HepG2 (cell line): Measurements from ENCODE around the gene SMAD3. TPM values are rescaled to one million over a fixed set of nuclear protein-coding genes. Genes with fewer than 3 reads are reported as not detected.

ENCODE experiments used
- ARID2 ChIP-seq: sonication (generic); formaldehyde crosslinking; IDR thresholded peaks from 2 replicates; pipeline ENCODE4 v1.8.1; 2022; ENCODE audit warnings: mild to moderate bottlenecking, missing genetic modification reagents, borderline replicate concordance
- FOXA1 ChIP-seq, 2 experiments: fragments of 450-650 bp in 1 of 2; sonication (generic) in 1 of 2; formaldehyde crosslinking in 1 of 2; IDR thresholded peaks; 2 replicates each; pipeline versions ENCODE4 v1.4.0 to v1.6.1; 2016 to 2020; ENCODE audit warnings: missing genetic modification reagents in 1 of 2
- MBNL3 ChIP-seq: fragments of 250-450 bp; sonication (Bioruptor Pico); conservative IDR thresholded peaks from 2 replicates; pipeline ENCODE4 v1.8.0; 2022; ENCODE audit warnings: mild to moderate bottlenecking, inconsistent platforms
- NCOA2 ChIP-seq: sonication (generic); formaldehyde crosslinking; IDR thresholded peaks from 2 replicates; pipeline ENCODE4 v1.8.0; 2022; ENCODE audit warnings: inconsistent platforms
- POLR2G ChIP-seq: fragments of 200-400 bp; formaldehyde crosslinking; IDR thresholded peaks from 2 replicates; pipeline ENCODE4 v1.6.1; 2018; ENCODE audit warnings: mild to moderate bottlenecking, low read depth, low read length, moderate library complexity
- SETDB1 ChIP-seq: sonication (generic); formaldehyde crosslinking; IDR thresholded peaks from 2 replicates; pipeline ENCODE4 v1.5.1; 2020; ENCODE audit warnings: missing genetic modification reagents, mild to moderate bottlenecking, borderline replicate concordance
- STAG1 ChIP-seq: sonication (generic); formaldehyde crosslinking; IDR thresholded peaks from 2 replicates; pipeline ENCODE4 v1.4.0; 2020; ENCODE audit warnings: missing genetic modification reagents
- TP53 ChIP-seq: sonication (generic); formaldehyde crosslinking; conservative IDR thresholded peaks from 2 replicates; pipeline ENCODE4 v1.4.0; 2020; ENCODE audit warnings: missing genetic modification reagents
- ZBTB20 ChIP-seq: sonication (generic); formaldehyde crosslinking; IDR thresholded peaks from 2 replicates; pipeline ENCODE4 v1.8.1; 2023; ENCODE audit warnings: missing genetic modification reagents, low read depth, mild to moderate bottlenecking, borderline replicate concordance
- ZKSCAN5 ChIP-seq: sonication (generic); formaldehyde crosslinking; IDR thresholded peaks from 2 replicates; pipeline ENCODE4 v1.5.1; 2020; ENCODE audit warnings: mild to moderate bottlenecking, missing genetic modification reagents
- ZNF20 ChIP-seq: sonication (generic); formaldehyde crosslinking; IDR thresholded peaks from 2 replicates; pipeline ENCODE4 v1.4.0; 2020; ENCODE audit warnings: mild to moderate bottlenecking, moderate library complexity, missing genetic modification reagents
- ZNF292 ChIP-seq: sonication (generic); formaldehyde crosslinking; IDR thresholded peaks from 2 replicates; pipeline ENCODE4 v1.8.1; 2022; ENCODE audit warnings: mild to moderate bottlenecking, low read depth, missing genetic modification reagents, borderline replicate concordance
- ZNF3 ChIP-seq: IDR thresholded peaks from 2 replicates; pipeline ENCODE4 v1.7.0; 2017; ENCODE audit warnings: inconsistent platforms
- ZNF546 ChIP-seq: sonication (generic); formaldehyde crosslinking; conservative IDR thresholded peaks from 2 replicates; pipeline ENCODE4 v1.8.1; 2023; ENCODE audit warnings: mild to moderate bottlenecking, missing genetic modification reagents
- ZNF672 ChIP-seq: sonication (generic); formaldehyde crosslinking; IDR thresholded peaks from 2 replicates; pipeline ENCODE4 v1.8.1; 2022; ENCODE audit warnings: missing genetic modification reagents
- polyA plus RNA-seq, 8 experiments: library from polyadenylated mRNA; depleted of rRNA in 3 of 8; stranded (reverse) in 7 of 8; unstranded in 1 of 8; fragments of >200 nt; fragmentation: Illumina TruSeq in 4 of 8; extraction: Trizol in 4 of 8; gene quantifications; 2 replicates each; pipeline versions ENCODE4 v1.2.1 to v1.2.3, GENCODE V29; 2011 to 2016; ENCODE audit warnings: low read depth in 4 of 8, missing spikeins in 1 of 8, mixed read lengths in 1 of 8; ENCODE audit not compliant: insufficient read depth in 1 of 8
- total RNA-seq, 5 experiments: library from RNA; depleted of rRNA; stranded (reverse); fragments of >200 nt; fragmentation: Illumina TruSeq; extraction: Trizol; gene quantifications; 2 replicates each; pipeline ENCODE4 v1.2.3, GENCODE V29; 2016; ENCODE audit warnings: low read depth in 1 of 5
- TF ChIP-seq, protein P1 (sequence below): sonication (generic); formaldehyde crosslinking; IDR thresholded peaks from 2 replicates; pipeline ENCODE4 v1.5.0; 2020; ENCODE audit warnings: mild to moderate bottlenecking, missing genetic modification reagents
- TF ChIP-seq, protein P2 (sequence below): IDR thresholded peaks from 2 replicates; pipeline ENCODE4 v1.6.1; 2018; ENCODE audit warnings: missing genetic modification reagents
- TF ChIP-seq, protein P3 (sequence below): sonication (generic); formaldehyde crosslinking; conservative IDR thresholded peaks from 2 replicates; pipeline ENCODE4 v1.4.0; 2020; ENCODE audit warnings: missing genetic modification reagents
- TF ChIP-seq, protein P4 (sequence below): sonication (generic); formaldehyde crosslinking; IDR thresholded peaks from 2 replicates; pipeline ENCODE4 v1.4.0; 2020; ENCODE audit warnings: mild to moderate bottlenecking, missing genetic modification reagents
- TF ChIP-seq, protein P5 (sequence below): IDR thresholded peaks from 2 replicates; pipeline ENCODE4 v1.6.1; 2016

SMAD3 gene
- total and polyA plus RNA-seq, 2 of the 13 experiments (the other 11 are each of a cell fraction or from before 2014, with no cell fraction given): 8.6 to 56.3 TPM

DNA sequence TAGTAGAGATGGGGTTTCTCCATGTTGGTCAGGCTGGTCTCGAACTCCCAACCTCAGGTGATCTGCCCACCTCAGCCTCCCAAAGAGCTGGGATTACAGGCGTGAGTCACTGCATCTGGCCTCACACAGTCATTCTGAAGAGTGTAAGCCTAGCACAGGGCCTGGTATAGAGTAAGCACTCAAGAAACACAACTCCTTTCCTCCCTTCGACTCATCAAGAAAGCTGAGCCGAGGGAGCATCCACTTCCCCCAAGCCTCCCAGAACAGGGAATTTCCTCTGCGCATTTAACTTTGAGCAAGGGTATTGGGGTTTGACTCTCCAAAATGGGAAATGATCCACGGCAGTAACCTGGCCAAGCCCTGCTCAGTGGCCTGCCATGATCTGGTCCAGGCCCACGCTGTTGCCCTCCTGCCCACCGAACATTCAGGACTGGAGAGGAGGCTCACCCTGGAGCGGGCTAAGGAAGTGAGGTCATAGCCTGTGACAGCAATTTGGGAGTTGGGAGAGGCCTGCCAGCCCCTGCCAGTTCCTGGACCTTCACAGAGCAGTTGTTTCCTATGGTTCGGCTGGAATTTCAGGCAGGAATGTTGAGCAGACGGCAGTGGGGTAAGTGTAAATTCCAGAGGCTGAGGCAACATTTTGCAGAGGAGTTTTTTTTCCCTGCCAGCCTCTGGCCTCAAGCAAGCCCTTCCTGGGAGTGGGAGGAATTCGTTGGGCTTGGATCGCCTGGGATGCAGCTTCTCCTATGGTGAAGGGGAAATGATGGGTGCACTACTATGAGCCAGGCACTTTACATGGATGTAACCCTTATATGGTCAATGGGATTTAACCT is 21.2 kb upstream of the SMAD3 start (continued):
- no peak for TF ChIP-seq STAG1 (CRISPR knock-in tag)
- no peak for TF ChIP-seq MBNL3 (CRISPR knock-in tag)
- TF ChIP-seq ZNF672 (CRISPR knock-in tag): no peak
- no peak for TF ChIP-seq SETDB1
- TF ChIP-seq ZNF546: no peak
- no peak for TF ChIP-seq ZKSCAN5 (CRISPR knock-in tag)
- TF ChIP-seq, protein P1, sequence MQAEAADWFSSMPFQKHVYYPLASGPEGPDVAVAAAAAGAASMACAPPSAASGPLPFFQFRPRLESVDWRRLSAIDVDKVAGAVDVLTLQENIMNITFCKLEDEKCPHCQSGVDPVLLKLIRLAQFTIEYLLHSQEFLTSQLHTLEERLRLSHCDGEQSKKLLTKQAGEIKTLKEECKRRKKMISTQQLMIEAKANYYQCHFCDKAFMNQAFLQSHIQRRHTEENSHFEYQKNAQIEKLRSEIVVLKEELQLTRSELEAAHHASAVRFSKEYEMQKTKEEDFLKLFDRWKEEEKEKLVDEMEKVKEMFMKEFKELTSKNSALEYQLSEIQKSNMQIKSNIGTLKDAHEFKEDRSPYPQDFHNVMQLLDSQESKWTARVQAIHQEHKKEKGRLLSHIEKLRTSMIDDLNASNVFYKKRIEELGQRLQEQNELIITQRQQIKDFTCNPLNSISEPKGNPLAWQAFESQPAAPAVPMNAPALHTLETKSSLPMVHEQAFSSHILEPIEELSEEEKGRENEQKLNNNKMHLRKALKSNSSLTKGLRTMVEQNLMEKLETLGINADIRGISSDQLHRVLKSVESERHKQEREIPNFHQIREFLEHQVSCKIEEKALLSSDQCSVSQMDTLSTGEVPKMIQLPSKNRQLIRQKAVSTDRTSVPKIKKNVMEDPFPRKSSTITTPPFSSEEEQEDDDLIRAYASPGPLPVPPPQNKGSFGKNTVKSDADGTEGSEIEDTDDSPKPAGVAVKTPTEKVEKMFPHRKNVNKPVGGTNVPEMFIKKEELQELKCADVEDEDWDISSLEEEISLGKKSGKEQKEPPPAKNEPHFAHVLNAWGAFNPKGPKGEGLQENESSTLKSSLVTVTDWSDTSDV (CRISPR knock-in tag): no peak
- peak; percentile 26; the same call in 1 of the 2 replicates for TF ChIP-seq ARID2 (CRISPR knock-in tag)
- TF ChIP-seq NCOA2 (CRISPR knock-in tag): peak; percentile 42
- no peak for TF ChIP-seq TP53 (CRISPR knock-in tag)
- TF ChIP-seq, protein P2, sequence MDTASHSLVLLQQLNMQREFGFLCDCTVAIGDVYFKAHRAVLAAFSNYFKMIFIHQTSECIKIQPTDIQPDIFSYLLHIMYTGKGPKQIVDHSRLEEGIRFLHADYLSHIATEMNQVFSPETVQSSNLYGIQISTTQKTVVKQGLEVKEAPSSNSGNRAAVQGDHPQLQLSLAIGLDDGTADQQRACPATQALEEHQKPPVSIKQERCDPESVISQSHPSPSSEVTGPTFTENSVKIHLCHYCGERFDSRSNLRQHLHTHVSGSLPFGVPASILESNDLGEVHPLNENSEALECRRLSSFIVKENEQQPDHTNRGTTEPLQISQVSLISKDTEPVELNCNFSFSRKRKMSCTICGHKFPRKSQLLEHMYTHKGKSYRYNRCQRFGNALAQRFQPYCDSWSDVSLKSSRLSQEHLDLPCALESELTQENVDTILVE (CRISPR knock-in tag): no peak
- no peak for TF ChIP-seq ZBTB20 (CRISPR knock-in tag)
- TF ChIP-seq, protein P3, sequence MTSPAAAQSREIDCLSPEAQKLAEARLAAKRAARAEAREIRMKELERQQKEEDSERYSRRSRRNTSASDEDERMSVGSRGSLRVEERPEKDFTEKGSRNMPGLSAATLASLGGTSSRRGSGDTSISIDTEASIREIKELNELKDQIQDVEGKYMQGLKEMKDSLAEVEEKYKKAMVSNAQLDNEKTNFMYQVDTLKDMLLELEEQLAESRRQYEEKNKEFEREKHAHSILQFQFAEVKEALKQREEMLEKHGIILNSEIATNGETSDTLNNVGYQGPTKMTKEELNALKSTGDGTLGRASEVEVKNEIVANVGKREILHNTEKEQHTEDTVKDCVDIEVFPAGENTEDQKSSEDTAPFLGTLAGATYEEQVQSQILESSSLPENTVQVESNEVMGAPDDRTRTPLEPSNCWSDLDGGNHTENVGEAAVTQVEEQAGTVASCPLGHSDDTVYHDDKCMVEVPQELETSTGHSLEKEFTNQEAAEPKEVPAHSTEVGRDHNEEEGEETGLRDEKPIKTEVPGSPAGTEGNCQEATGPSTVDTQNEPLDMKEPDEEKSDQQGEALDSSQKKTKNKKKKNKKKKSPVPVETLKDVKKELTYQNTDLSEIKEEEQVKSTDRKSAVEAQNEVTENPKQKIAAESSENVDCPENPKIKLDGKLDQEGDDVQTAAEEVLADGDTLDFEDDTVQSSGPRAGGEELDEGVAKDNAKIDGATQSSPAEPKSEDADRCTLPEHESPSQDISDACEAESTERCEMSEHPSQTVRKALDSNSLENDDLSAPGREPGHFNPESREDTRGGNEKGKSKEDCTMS (CRISPR knock-in tag): no peak
- no peak for TF ChIP-seq FOXA1 (IDR thresholded peaks at IDR 0.05)
- 0 out of 2 replicates have a peak, but pooled peaks have one; percentile 12 for TF ChIP-seq FOXA1 (CRISPR knock-in tag; IDR thresholded peaks at IDR 0.05)
- no peak for TF ChIP-seq POLR2G
- 0 out of 2 replicates have a peak, but pooled peaks have one; percentile 31 for TF ChIP-seq ZNF292 (CRISPR knock-in tag)
- no peak for TF ChIP-seq ZNF20
- TF ChIP-seq, protein P4, sequence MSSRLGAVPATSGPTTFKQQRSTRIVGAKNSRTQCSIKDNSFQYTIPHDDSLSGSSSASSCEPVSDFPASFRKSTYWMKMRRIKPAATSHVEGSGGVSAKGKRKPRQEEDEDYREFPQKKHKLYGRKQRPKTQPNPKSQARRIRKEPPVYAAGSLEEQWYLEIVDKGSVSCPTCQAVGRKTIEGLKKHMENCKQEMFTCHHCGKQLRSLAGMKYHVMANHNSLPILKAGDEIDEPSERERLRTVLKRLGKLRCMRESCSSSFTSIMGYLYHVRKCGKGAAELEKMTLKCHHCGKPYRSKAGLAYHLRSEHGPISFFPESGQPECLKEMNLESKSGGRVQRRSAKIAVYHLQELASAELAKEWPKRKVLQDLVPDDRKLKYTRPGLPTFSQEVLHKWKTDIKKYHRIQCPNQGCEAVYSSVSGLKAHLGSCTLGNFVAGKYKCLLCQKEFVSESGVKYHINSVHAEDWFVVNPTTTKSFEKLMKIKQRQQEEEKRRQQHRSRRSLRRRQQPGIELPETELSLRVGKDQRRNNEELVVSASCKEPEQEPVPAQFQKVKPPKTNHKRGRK (CRISPR knock-in tag): no peak
- TF ChIP-seq ZNF3 (CRISPR knock-in tag): no peak
- TF ChIP-seq, protein P5, sequence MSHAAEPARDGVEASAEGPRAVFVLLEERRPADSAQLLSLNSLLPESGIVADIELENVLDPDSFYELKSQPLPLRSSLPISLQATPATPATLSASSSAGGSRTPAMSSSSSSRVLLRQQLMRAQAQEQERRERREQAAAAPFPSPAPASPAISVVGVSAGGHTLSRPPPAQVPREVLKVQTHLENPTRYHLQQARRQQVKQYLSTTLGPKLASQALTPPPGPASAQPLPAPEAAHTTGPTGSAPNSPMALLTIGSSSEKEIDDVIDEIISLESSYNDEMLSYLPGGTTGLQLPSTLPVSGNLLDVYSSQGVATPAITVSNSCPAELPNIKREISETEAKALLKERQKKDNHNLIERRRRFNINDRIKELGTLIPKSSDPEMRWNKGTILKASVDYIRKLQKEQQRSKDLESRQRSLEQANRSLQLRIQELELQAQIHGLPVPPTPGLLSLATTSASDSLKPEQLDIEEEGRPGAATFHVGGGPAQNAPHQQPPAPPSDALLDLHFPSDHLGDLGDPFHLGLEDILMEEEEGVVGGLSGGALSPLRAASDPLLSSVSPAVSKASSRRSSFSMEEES (CRISPR knock-in tag): peak; percentile 54
